Adrenal gland (tissue), 12 donors: ENCODE data around the gene AP2A2. TPM values are rescaled to one million over a fixed set of nuclear protein-coding genes. Genes with fewer than 3 reads are reported as not detected.

Experiments used
- DNase-seq, 7 donors: peaks; one replicate each; pipeline ENCODE4 v3.0.0-alpha.2; 2019 to 2020
- H3K27ac ChIP-seq, 5 donors: fragments of 200-600 bp; sonication (generic) in 4 of 5; 1 replicate in 3 of 5; 2 replicates in 2 of 5; pipeline versions ENCODE4 v1.5.1 to v1.8.0; 2016 to 2020; ENCODE audit warnings: mild to moderate bottlenecking in 1 of 5
- H3K27me3 ChIP-seq: fragments of 200-600 bp; 2 replicates; pipeline ENCODE4 v1.8.0; 2021
- H3K36me3 ChIP-seq, 2 donors: fragments of 200-600 bp; replicated peaks in 1 of 2; 1 replicate in 1 of 2; 2 replicates in 1 of 2; pipeline versions ENCODE4 v1.5.1 to v1.8.0; 2018 to 2022
- H3K4me1 ChIP-seq, 2 donors: fragments of 200-600 bp; replicated peaks in 1 of 2; 1 replicate in 1 of 2; 2 replicates in 1 of 2; pipeline versions ENCODE4 v1.5.1 to v1.8.0; 2018 to 2021
- H3K4me3 ChIP-seq, 4 donors: fragments of 200-600 bp; sonication (generic) in 3 of 4; one replicate each; pipeline ENCODE4 v1.5.1; 2016 to 2018
- H3K9me3 ChIP-seq, 3 donors: fragments of 200-600 bp; sonication (generic) in 1 of 3; replicated peaks in 1 of 3; 1 replicate in 2 of 3; 2 replicates in 1 of 3; pipeline versions ENCODE4 v1.5.1 to v1.8.0; 2016 to 2021
- CTCF ChIP-seq, 6 experiments: fragments of 450-650 bp in 4 of 6; fragments of 200-600 bp in 2 of 6; sonication (generic) in 1 of 6; IDR thresholded peaks; 1 replicate in 5 of 6; 2 replicates in 1 of 6; pipeline versions ENCODE4 v1.5.1 to v1.8.0; 2016 to 2021; ENCODE audit warnings: antibody characterized with exemption in 6 of 6, mild to moderate bottlenecking in 2 of 6, moderate library complexity in 1 of 6
- POLR2A ChIP-seq, 2 donors: fragments of 450-650 bp; IDR thresholded peaks; one replicate each; pipeline ENCODE4 v1.6.1; 2017; ENCODE audit warnings: antibody characterized with exemption in 2 of 2, mild to moderate bottlenecking in 2 of 2, moderate library complexity in 1 of 2
- WGBS, 4 donors: extraction: QIAGEN DNeasy Blood & Tissue Kit in 2 of 4; methylation state at CpG; one replicate each; pipeline versions ENCODE4 v1.1.5 to v1.1.7; 2013 to 2017; 5-methylcytosine and 5-hydroxymethylcytosine counted together
- intact Hi-C, 2 donors: fragments of 100-400 bp; cut with DNase I; formaldehyde crosslinking; loops; one replicate each; pipeline versions ENCODE4 v1.14.1 to v1.15.0; 2022 to 2023
- polyA plus RNA-seq, 3 donors: library from polyadenylated mRNA; stranded (reverse); fragments of 200-250 nt in 2 of 3; fragments of 350-450 nt in 1 of 3; fragmentation: Illumina TruSeq in 1 of 3; extraction: RNeasy Lipid Tissue Mini Kit (QIAGEN cat#74804) in 1 of 3; gene quantifications; one replicate each; pipeline ENCODE4 v1.2.3, GENCODE V29; 2013 to 2014
- total RNA-seq, 9 donors: library from RNA; depleted of rRNA in 4 of 9; stranded (reverse); fragments of >200 nt in 4 of 9; fragments of 120-200 nt in 1 of 9; fragmentation: NEBNext Ultra II Directional in 1 of 9; extraction: Animal tissue kit (Norgen Biotek cat#: 25700) in 1 of 9; gene quantifications; one replicate each; pipeline versions ENCODE4 v1.1.0 to v1.2.4, GENCODE V29; 2013 to 2023
- donor health status: healthy with polysubstance abuse.
- donor health status: Bipolar disorder and iron deficiency.
- donor health status: DM: yes; HTN: yes; CAD: no.
- donor health status: DM: no; HTN: no; CAD: no.
- donor health status: DM: no; HTN: no; CAD: no.
- donor health status: DM: yes; HTN: yes; CAD: no.

The AP2A2 gene
- total and polyA plus RNA-seq, 12 donors = 15.3 to 115 (median 73.1) TPM

GRCh38 chr11:911890-912219 is 13.8 kb upstream of the AP2A2 start:
- 92 to 98% (median 95%) methylated on average over 10 to 11 of the region's 11 CpGs for whole genome bisulfite sequencing, 4 donors
- no peak overlapping the region for H3K4me3 ChIP-seq

GRCh38 chr11:912266-912665 is 13.4 kb upstream of the AP2A2 start:
- 92 to 95% (median 93%) methylated on average over 13 to 14 of the region's 14 CpGs for WGBS, 4 donors
- no peaks in the 10 kb centered on the region for H3K27me3 ChIP-seq
- no peak overlapping the region for H3K27ac ChIP-seq
- peaks cover 12 to 32% of the 10 kb centered on the region in 2 donors for H3K4me1 ChIP-seq
- TF ChIP-seq POLR2A (IDR thresholded peaks at IDR 0.05) (no peak), CTCF (IDR thresholded peaks at IDR 0.05) (no peak)
- DNase-seq = no peak
- H3K36me3 ChIP-seq = no peaks in the 10 kb centered on the region
- intact Hi-C loops = no loop called here
- H3K4me3 ChIP-seq = no peak overlapping the region
- no peaks in the 10 kb centered on the region for H3K9me3 ChIP-seq

More at GRCh38 chr11:911890-912219, 13.8 kb upstream of the AP2A2 start:
- Histone ChIP-seq H3K4me1 (peaks cover 12 to 32% of the 10 kb centered on the region in 2 donors), H3K36me3 (no peaks in the 10 kb centered on the region), H3K27me3 (no peaks in the 10 kb centered on the region), H3K27ac (peak overlapping the region in 4 of 5 donors; percentile 79 to 97 (median 86)), H3K9me3 (no peaks in the 10 kb centered on the region)
- TF ChIP-seq CTCF (IDR thresholded peaks at IDR 0.05) = no peak
- intact Hi-C loops = no loop called here
- DNase-seq = no peak

- H3K36me3 ChIP-seq = no peaks in the 10 kb centered on the region
- no peak overlapping the region for H3K4me3 ChIP-seq
- intact Hi-C loops = no loop called here
- H3K27ac ChIP-seq = peak overlapping the region in 2 of 5 donors; percentile 17 to 76
- no peaks in the 10 kb centered on the region for H3K9me3 ChIP-seq
- no peak for DNase-seq
- WGBS, 4 donors = 87 to 93% (median 91%) methylated on average over 4 of the region's 4 CpGs
- no peaks in the 10 kb centered on the region for H3K27me3 ChIP-seq
- H3K4me1 ChIP-seq = peaks cover 12 to 32% of the 10 kb centered on the region in 2 donors
- no peak for TF ChIP-seq POLR2A (IDR thresholded peaks at IDR 0.05)
- TF ChIP-seq CTCF (IDR thresholded peaks at IDR 0.05) = no peak
Observed at GRCh38 chr11:913043-913442, 12.6 kb upstream of the AP2A2 start.

- Histone ChIP-seq H3K9me3 (no peaks in the 10 kb centered on the region), H3K4me3 (peak overlapping the region in 1 of 4 donors; percentile 24), H3K36me3 (no peaks in the 10 kb centered on the region), H3K27me3 (no peaks in the 10 kb centered on the region), H3K4me1 (peaks cover 12 to 32% of the 10 kb centered on the region in 2 donors), H3K27ac (peak overlapping the region; percentile 52 to 89 (median 76))
- WGBS, 4 donors = 72 to 82% (median 77%) methylated on average over 3 to 5 of the region's 5 CpGs
- DNase-seq = no peak
- intact Hi-C loops = no loop called here
- TF ChIP-seq CTCF (IDR thresholded peaks at IDR 0.05) (no peak), POLR2A (IDR thresholded peaks at IDR 0.05) (no peak)
Observed at GRCh38 chr11:914204-914603, 11.5 kb upstream of the AP2A2 start.
